ENCODE results near the gene HSP90AA1.
"Not testable (repeated sequence)": the region's sequence is repeated elsewhere in the genome, so short reads cannot be mapped to it uniquely, and the experiment has no call there.

Gene HSP90AA1

GRCh38 chr14:102086972-102087761 is at the start of gene HSP90AA1:
Gene HSP90AA1 (minus strand): TSS chr14:102087044. CDS start chr14:102086378, 666 bp downstream.
- DNase-seq (ENCODE audit: extremely low read depth in 1 of 2, low read depth in 1 of 2) = peak; percentile 82 to 97

GRCh38 chr14:102135456-102135855 is 48.6 kb upstream of the HSP90AA1 start:
- DNase-seq (ENCODE audit: extremely low read depth in 1 of 2, low read depth in 1 of 2) = not testable (repeated sequence)

GRCh38 chr14:102134719-102135118 is 47.9 kb upstream of the HSP90AA1 start:
- DNase-seq (ENCODE audit: extremely low read depth in 1 of 2, low read depth in 1 of 2) = not testable (repeated sequence)

DNA sequence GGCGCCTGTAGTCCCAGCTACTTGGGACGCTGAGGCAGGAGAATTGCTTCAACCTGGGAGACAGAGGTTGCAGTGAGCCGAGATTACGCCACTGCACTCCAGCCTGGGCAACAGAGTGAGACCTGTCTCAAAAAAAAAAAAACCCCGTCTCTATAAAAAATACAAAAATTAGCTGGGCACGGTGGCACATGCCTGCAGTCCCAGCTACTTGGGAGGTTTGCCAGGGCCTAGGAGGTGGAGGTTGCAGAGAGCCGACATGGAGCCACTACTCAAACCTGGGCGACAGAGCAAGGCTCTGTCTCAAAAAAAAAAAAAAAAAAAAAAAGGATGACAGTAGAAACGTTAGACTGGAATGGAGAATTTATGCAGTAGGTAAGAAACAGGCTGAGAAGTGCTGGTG is 47.2 kb upstream of the HSP90AA1 start:
- DNase-seq (ENCODE audit: extremely low read depth in 1 of 2, low read depth in 1 of 2) = not testable (repeated sequence)

- no peak for DNase-seq (ENCODE audit: extremely low read depth in 1 of 2, low read depth in 1 of 2)
These were observed 44.9 kb upstream of the HSP90AA1 start for GRCh38 chr14:102131741-102132140.

DNA sequence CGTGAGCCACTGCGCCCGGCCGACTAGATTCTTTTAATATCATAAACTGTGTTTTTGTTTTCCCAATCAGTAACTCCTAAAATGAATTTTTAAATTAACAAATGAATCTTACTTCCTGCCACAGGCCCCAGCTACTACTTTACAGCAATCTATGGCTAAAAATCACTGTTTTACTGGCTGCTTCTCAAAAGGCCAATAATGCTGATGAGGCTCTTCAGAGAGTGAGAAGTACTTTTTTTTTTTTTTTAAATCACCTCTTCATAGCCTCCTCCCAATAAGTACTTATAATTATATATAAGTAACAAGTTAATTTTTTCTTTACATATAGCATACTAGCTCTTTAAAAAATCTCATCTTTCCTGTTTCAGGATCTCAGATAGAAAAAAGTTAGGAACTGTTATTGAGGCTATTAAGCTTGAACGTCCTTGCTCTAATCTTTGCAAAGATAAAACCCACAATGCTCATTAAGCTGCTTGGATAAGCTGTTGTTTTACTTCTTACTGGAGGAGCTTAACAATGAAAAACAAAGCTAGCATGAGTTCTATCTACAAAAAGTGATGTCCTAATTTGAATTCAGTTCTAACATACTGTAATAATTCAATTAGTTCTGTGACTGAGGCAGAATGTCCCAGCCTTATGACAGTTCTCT is 40.1 kb upstream of the HSP90AA1 start:
- DNase-seq (ENCODE audit: extremely low read depth in 1 of 2, low read depth in 1 of 2) = no peak

- no peak for DNase-seq (ENCODE audit: extremely low read depth in 1 of 2, low read depth in 1 of 2)
These were observed 38.7 kb upstream of the HSP90AA1 start for GRCh38 chr14:102125546-102125945.

- no peak for DNase-seq (ENCODE audit: extremely low read depth in 1 of 2, low read depth in 1 of 2)
These were observed 37.6 kb upstream of the HSP90AA1 start for GRCh38 chr14:102124419-102124818.

DNA sequence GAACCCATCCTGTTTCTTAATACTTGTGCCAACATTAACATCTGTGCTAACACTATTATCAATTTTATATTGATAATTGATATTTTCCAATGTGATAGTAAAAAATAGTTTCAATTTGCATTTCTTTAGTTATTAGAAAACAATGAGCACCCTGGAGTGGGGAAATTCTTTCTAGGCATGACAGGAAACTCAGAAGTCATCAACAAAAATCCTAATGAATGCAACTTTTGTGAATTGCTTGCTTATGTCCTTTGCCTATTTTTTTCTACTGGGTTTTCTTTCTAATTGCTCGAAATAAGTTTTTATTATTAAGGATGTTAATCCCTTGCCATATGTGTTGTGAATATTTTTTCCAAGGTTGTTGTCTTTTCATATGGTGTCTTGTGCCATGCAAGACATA is 34.7 kb upstream of the HSP90AA1 start:
- DNase-seq (ENCODE audit: extremely low read depth in 1 of 2, low read depth in 1 of 2) = no peak

GRCh38 chr14:102120888-102121287 is 34.0 kb upstream of the HSP90AA1 start:
- no peak for DNase-seq (ENCODE audit: extremely low read depth in 1 of 2, low read depth in 1 of 2)

- no peak for DNase-seq (ENCODE audit: extremely low read depth in 1 of 2, low read depth in 1 of 2)
These were observed 31.0 kb upstream of the HSP90AA1 start for GRCh38 chr14:102117852-102118251.

GRCh38 chr14:102116361-102117180 is 29.7 kb upstream of the HSP90AA1 start:
- DNase-seq (ENCODE audit: extremely low read depth in 1 of 2, low read depth in 1 of 2) = no peak

- no peak for DNase-seq (ENCODE audit: extremely low read depth in 1 of 2, low read depth in 1 of 2)
These were observed 24.3 kb upstream of the HSP90AA1 start for GRCh38 chr14:102111101-102111500.

DNA sequence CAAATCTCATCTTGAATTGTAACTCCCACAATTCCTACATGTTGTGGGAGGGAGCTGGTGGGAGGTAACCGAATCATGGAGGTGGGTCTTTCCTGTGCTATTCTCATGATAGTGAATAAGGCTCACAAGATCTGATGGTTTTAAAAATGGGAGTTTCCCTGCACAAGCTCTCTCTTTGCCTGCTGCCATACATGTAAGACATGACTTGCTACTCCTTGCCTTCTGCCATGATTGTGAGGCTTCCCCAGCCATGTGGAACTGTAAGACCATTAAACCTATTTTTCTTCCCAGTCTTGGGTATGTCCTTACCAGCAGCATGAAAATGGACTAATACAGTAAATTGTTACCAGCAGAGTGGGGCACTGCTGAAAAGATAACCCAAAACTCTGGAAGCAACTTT is 22.5 kb upstream of the HSP90AA1 start:
- not testable (repeated sequence) for DNase-seq (ENCODE audit: extremely low read depth in 1 of 2, low read depth in 1 of 2)

DNA sequence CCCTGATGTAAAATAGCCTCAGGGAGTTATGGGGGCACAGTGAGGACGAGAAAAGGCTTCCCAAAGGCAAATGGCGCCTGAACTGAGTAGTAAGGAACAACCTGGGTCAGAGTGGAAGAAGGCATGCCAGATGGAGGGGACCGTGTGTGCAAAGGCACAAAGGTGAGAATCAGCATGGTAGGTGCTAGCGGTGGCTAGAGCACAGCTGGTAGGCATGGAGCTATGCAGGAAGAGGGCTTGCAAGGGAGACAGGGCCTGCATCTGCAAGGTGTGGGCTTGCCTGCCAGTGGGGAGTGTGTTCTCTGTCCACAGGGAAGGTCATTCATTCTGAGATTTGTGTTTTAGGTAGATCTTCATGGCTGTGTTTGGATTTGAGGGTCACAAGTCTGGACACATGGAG is 18.5 kb upstream of the HSP90AA1 start:
- no peak for DNase-seq (ENCODE audit: extremely low read depth in 1 of 2, low read depth in 1 of 2)

- DNase-seq (ENCODE audit: extremely low read depth in 1 of 2, low read depth in 1 of 2) = no peak
These were observed 16.3 kb upstream of the HSP90AA1 start for GRCh38 chr14:102103062-102103695.

- no peak for DNase-seq (ENCODE audit: extremely low read depth in 1 of 2, low read depth in 1 of 2)
These were observed 10.7 kb upstream of the HSP90AA1 start for GRCh38 chr14:102097441-102098135.

DNA sequence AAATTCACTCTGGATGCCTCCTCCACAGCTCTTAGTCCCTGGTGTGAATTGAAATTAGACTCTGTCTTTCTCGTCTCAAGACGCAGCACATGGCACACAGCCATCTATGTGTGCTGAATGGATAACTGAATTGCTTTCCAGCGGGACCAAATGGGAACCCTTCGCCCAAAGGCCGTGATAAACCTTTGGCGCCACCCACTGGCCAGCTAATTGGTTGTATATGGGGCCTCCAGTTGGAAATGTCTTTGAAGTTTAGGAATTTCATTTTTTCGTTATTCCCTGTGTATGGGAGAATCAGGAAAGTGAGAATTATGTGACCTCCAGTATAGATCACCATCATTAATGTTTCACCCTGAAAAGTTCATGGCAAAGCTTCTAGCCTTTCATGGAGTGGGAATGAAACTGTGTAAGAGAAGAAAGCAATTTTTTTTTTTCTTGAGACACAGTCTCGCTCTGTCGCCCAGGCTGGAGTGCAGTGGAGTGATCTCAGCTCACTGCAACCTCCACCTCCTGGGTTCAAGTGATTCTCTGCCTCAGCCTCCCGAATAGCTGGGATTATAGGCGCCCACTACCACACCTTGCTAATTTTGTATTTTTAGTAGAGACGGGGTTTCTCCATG is 9.8 kb upstream of the HSP90AA1 start:
- DNase-seq (ENCODE audit: extremely low read depth in 1 of 2, low read depth in 1 of 2) = peak; percentile 29 to 65

DNA sequence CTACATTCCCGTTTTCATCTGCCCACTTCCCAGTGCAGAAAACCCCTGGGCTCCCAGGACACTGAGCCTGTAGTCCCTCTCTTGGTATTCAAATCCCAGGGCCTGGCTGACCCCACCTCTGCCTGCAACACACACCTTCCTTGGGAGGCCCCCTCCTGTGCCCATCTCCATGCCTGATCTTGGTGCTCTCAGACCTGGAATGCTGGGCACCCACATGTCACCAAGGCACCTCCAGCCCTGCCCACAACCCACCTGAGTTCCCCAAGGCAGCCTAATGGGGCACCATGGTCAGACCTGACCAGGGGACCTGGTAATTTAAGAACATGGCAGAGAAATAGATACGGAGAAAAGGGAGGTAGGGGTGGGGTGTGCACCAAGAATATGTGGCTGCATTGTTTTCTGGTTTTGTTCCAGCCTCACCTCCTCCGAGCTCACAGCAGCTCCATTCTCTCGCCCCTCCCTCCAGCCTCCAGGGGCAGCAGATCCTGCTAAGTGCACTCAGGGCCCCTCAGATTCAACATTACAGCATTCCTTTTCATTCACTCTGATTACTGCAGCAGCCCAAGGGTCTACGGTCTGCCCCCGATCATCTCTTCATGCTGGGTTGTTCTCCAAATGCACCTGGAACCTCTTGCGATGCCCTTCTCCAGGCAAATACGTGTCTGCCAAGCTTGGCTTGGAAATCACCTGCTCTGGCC is 9.2 kb upstream of the HSP90AA1 start:
- DNase-seq (ENCODE audit: extremely low read depth in 1 of 2, low read depth in 1 of 2) = no peak

Data from activated CD8-positive, alpha-beta memory T cell treated with anti-CD3 and anti-CD28 coated beads for 1 hour (primary cell).